Measurements from ENCODE around the gene CFDP1. TPM values are rescaled to one million over a fixed set of nuclear protein-coding genes. Genes with fewer than 3 reads are reported as not detected.
A peak's percentile ranks its signal among the peaks of the same experiment; 100 is the strongest.

The CFDP1 gene
- total and polyA plus RNA-seq, 12 donors = 40.6 to 129 (median 61.4) TPM

GRCh38 chr16:75306099-75306762 lies 127.1 kb downstream of the CFDP1 start:
- H3K4me3 ChIP-seq = no peak overlapping the region
- H3K9me3 ChIP-seq (replicated peaks in 1 of 3) = no peaks in the 10 kb centered on the region
- no peak for TF ChIP-seq POLR2A (IDR thresholded peaks at IDR 0.05)
- no peak for TF ChIP-seq CTCF (IDR thresholded peaks at IDR 0.05)
- DNase-seq = no peak
- H3K36me3 ChIP-seq (replicated peaks in 1 of 2) = peaks cover 0 to 8% of the 10 kb centered on the region in 2 donors
- WGBS, 4 donors = 76 to 89% (median 80%) methylated on average over 9 of the region's 9 CpGs
- H3K27me3 ChIP-seq = no peaks in the 10 kb centered on the region
- intact Hi-C loops (cut with DNase I) = no loop called here
- peak overlapping the region; percentile 2 to 94 (median 90) for H3K27ac ChIP-seq
- peaks cover 19 to 27% of the 10 kb centered on the region in 2 donors for H3K4me1 ChIP-seq (replicated peaks in 1 of 2)

- Histone ChIP-seq H3K4me3 (no peak overlapping the region), H3K9me3 (replicated peaks in 1 of 3) (no peaks in the 10 kb centered on the region), H3K27ac (peak overlapping the region; percentile 79 to 96 (median 93)), H3K4me1 (replicated peaks in 1 of 2) (peaks cover 19 to 27% of the 10 kb centered on the region in 2 donors), H3K36me3 (replicated peaks in 1 of 2) (peaks cover 0 to 11% of the 10 kb centered on the region in 2 donors), H3K27me3 (no peaks in the 10 kb centered on the region)
- DNase-seq = peak; percentile 80 to 95 (median 95)
- intact Hi-C loops (cut with DNase I) = no loop called here
- 33 to 35% (median 33%) methylated on average over 8 of the region's 8 CpGs for WGBS, 4 donors
- TF ChIP-seq CTCF (IDR thresholded peaks at IDR 0.05) = no peak
- TF ChIP-seq POLR2A (IDR thresholded peaks at IDR 0.05) = peak in 1 of 2 donors; percentile 75
These were observed 127.8 kb downstream of the CFDP1 start for GRCh38 chr16:75305364-75306098.

- 23 to 45% (median 36%) methylated on average over 4 of the region's 4 CpGs for WGBS, 4 donors
- peak in 4 of 6 experiments; percentile 21 to 47 (median 28) for TF ChIP-seq CTCF (IDR thresholded peaks at IDR 0.05)
- peak in 1 of 2 donors; percentile 52 for TF ChIP-seq POLR2A (IDR thresholded peaks at IDR 0.05)
- H3K27me3 ChIP-seq = no peaks in the 10 kb centered on the region
- H3K27ac ChIP-seq = peak overlapping the region; percentile 79 to 96 (median 93)
- intact Hi-C loops (cut with DNase I) = no loop called here
- DNase-seq = peak; percentile 88 to 98 (median 97)
- H3K36me3 ChIP-seq (replicated peaks in 1 of 2) = peaks cover 0 to 16% of the 10 kb centered on the region in 2 donors
- H3K4me3 ChIP-seq = no peak overlapping the region
- no peaks in the 10 kb centered on the region for H3K9me3 ChIP-seq (replicated peaks in 1 of 3)
- peaks cover 19 to 27% of the 10 kb centered on the region in 2 donors for H3K4me1 ChIP-seq (replicated peaks in 1 of 2)
These were observed 128.6 kb downstream of the CFDP1 start for GRCh38 chr16:75304521-75305363.

GRCh38 chr16:75301804-75302203 lies 131.5 kb downstream of the CFDP1 start:
- WGBS, 4 donors = 85 to 100% (median 94%) methylated on average over 1 of the region's 1 CpG
- Histone ChIP-seq H3K4me3 (no peak overlapping the region), H3K27ac (no peak overlapping the region), H3K4me1 (replicated peaks in 1 of 2) (peaks cover 19 to 27% of the 10 kb centered on the region in 2 donors), H3K36me3 (replicated peaks in 1 of 2) (peaks cover 0 to 16% of the 10 kb centered on the region in 2 donors), H3K9me3 (replicated peaks in 1 of 3) (no peaks in the 10 kb centered on the region), H3K27me3 (no peaks in the 10 kb centered on the region)
- intact Hi-C loops (cut with DNase I) = no loop called here
- DNase-seq = no peak
- TF ChIP-seq CTCF (IDR thresholded peaks at IDR 0.05) (no peak), POLR2A (IDR thresholded peaks at IDR 0.05) (no peak)

Data from adrenal gland (tissue), 12 donors.